ENCODE data around the gene RAB4A. TPM values are rescaled to one million over a fixed set of nuclear protein-coding genes. Genes with fewer than 3 reads are reported as not detected.

The RAB4A gene, protein sequence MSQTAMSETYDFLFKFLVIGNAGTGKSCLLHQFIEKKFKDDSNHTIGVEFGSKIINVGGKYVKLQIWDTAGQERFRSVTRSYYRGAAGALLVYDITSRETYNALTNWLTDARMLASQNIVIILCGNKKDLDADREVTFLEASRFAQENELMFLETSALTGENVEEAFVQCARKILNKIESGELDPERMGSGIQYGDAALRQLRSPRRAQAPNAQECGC
- total RNA-seq (10 to 100 TPM; 27.2 to 30.2 TPM), polyA plus RNA-seq (ENCODE audit: insufficient read depth, low read depth, low replicate concordance) (55.1 TPM)
- long read RNA-seq, donor 1, transcript RAB4A-201 (8 exons, 2,966 nt) = major isoform, 20 of 22 reads
- long read RNA-seq, donor 1, partial matches to known transcripts = 0 of 22 reads
- long read RNA-seq, donor 1, other reads (novel, unspliced or antisense) = 0 of 22 reads
- long read RNA-seq, donor 2, transcript RAB4A-201 (8 exons, 2,966 nt) = major isoform, 17 of 17 reads
- long read RNA-seq, donor 2, partial matches to known transcripts = 0 of 17 reads
- long read RNA-seq, donor 2, other reads (novel, unspliced or antisense) = 0 of 17 reads

DNA sequence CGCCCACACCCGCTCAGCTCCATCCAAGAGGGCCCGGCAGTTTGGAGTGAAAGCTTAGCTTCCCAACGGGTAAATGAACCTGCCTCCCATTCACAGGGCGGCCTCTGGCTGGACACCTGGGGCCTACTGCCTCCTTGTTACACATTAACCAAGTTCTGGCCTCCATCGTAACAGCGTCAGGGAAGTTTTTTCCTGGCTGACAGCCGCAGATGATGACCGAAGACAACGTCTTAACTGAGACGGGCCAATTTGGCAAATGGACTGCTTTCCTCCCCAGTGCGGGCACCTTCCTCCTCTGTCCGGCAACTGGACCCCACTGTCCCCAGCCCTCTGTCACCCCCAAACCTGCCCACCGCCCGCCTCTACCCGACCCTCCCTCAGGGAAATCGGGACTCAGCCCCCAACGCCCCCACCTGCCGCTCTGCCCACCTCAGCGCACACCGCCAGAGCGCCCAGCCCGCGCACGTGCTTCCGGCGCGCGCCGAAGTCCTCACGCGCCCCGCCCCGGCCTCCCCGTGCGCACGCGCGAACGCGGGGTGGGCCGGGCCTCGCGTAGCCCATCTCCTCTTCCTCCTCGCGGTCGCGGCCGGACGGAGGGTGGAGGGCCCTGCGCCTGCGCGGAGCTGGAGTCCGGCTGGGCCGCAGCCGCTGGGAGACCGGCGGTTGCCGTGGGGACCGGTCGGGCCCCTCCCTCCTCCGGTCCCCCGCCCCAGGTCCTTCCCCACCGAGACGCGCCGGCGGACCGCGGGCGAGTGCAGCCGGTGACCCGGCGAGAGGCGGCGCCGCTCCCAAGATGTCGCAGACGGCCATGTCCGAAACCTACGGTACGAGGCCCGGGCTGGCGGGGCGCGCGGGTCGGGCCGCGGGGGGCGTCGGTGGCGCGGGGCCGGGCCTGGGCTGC lies at the start of gene RAB4A:
TSS of gene RAB4A (plus strand) at position 565 of the 901 bp plus-strand sequence. CDS start at position 794, 229 bp downstream.
- Histone ChIP-seq H3K4me1 (peaks cover 21% of the 10 kb centered on the region), H3K4me3 (peak within 1 kb of the TSS; percentile 71 to 82), H3K27me3 (no peaks in the 10 kb centered on the region), H3K36me3 (ENCODE audit: low read depth, missing control alignments) (no peaks in the 10 kb centered on the region), H3K9me3 (no peaks in the 10 kb centered on the region), H3K27ac (peak within 1 kb of the TSS; percentile 56 to 80)
- 14 to 27% methylated on average over 31 to 32 of the region's 95 CpGs for WGBS, 2 donors
- no peak for TF ChIP-seq POLR2A (IDR thresholded peaks at IDR 0.05)
- TF ChIP-seq, protein P1, sequence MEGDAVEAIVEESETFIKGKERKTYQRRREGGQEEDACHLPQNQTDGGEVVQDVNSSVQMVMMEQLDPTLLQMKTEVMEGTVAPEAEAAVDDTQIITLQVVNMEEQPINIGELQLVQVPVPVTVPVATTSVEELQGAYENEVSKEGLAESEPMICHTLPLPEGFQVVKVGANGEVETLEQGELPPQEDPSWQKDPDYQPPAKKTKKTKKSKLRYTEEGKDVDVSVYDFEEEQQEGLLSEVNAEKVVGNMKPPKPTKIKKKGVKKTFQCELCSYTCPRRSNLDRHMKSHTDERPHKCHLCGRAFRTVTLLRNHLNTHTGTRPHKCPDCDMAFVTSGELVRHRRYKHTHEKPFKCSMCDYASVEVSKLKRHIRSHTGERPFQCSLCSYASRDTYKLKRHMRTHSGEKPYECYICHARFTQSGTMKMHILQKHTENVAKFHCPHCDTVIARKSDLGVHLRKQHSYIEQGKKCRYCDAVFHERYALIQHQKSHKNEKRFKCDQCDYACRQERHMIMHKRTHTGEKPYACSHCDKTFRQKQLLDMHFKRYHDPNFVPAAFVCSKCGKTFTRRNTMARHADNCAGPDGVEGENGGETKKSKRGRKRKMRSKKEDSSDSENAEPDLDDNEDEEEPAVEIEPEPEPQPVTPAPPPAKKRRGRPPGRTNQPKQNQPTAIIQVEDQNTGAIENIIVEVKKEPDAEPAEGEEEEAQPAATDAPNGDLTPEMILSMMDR (IDR thresholded peaks at IDR 0.05) = no peak
- peak; percentile 86 for DNase-seq
- intact Hi-C loops (cut with DNase I; ENCODE audit: low total_unique reads) = no loop called here

DNA sequence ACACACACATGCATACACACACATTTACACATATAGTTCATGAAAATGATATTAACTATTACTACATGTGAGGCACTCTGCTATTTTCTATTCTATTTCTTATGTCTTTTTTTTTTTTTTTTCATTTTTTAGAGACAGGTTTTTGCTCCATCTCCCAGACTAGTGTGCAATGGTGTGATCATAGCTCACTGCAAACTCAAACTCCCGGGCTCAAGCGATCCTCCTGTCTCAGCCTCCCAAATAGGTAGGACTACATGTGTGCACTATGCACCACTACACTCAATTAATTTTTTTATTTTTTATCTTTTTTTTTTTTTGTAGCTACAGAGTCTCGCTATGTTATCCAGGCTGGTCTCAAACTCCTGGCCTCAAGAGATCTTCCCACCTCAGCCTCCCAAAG lies 48.8 kb upstream of the RAB4A start:
- no peak for DNase-seq
- no peak overlapping the region for H3K4me3 ChIP-seq
- no peak overlapping the region for H3K27ac ChIP-seq
- no peaks in the 10 kb centered on the region for H3K9me3 ChIP-seq
- no peaks in the 10 kb centered on the region for H3K36me3 ChIP-seq (ENCODE audit: low read depth, missing control alignments)
- peaks cover 8% of the 10 kb centered on the region for H3K4me1 ChIP-seq
- intact Hi-C loops (cut with DNase I; ENCODE audit: low total_unique reads) = loop anchor here (10.0 kb wide), 1 partner anchor 487 kb away; the partner anchor contains the start of gene RHOU
- TF ChIP-seq, protein P1 (IDR thresholded peaks at IDR 0.05) = no peak
- no peak for TF ChIP-seq POLR2A (IDR thresholded peaks at IDR 0.05)
- 95 to 100% methylated on average over 3 of the region's 3 CpGs for WGBS, 2 donors
- H3K27me3 ChIP-seq = no peaks in the 10 kb centered on the region

DNA sequence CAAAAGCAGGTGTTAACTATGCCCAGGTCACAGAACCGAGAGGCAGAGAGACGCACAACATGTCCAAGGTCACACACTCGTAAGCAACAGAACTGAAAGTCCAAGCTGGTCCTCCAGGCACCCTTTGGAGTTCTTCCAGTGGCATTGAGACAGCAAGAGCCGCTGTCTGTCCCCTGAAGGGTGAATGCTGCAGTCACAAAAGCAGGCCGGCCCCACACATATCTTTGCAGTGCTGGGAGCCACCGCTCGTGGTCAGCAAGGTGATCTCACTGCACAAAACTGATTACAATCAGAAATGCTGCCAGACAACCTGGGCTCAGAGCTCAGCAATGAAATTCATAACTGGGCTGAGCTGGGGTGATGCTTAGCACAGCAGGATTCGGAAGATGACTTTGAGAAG lies 47.4 kb upstream of the RAB4A start:
- H3K36me3 ChIP-seq (ENCODE audit: low read depth, missing control alignments) = no peaks in the 10 kb centered on the region
- H3K4me3 ChIP-seq = no peak overlapping the region
- H3K27ac ChIP-seq = no peak overlapping the region
- intact Hi-C loops (cut with DNase I; ENCODE audit: low total_unique reads) = loop anchor here (10.0 kb wide), 1 partner anchor 489 kb away; the partner anchor contains the start of gene RHOU
- H3K9me3 ChIP-seq = no peaks in the 10 kb centered on the region
- 57 to 79% methylated on average over 8 of the region's 8 CpGs for WGBS, 2 donors
- TF ChIP-seq POLR2A (IDR thresholded peaks at IDR 0.05) = no peak
- TF ChIP-seq, protein P1 (IDR thresholded peaks at IDR 0.05) = no peak
- DNase-seq = no peak
- H3K27me3 ChIP-seq = no peaks in the 10 kb centered on the region
- peaks cover 10% of the 10 kb centered on the region for H3K4me1 ChIP-seq

DNA sequence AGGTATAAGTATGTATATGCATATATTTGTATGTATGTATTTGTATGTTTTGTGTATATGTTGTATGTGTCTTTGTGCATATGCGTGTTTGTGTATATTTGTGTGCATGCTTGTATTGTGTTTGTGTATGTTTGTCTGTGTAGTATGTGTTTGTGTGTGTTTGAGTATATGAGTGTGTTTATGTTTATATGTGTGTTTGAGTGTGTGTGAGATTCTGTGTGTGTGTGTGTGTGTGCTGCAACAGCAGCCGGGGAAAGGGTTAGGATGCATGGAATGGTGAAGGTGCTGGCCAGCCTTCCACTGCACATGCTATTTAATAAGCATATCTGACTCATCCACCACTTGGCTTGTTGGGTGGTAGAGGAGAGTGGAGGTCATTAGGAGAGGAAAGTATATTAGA lies 46.6 kb upstream of the RAB4A start:
- 74 to 83% methylated on average over 2 of the region's 2 CpGs for WGBS, 2 donors
- H3K27ac ChIP-seq = no peak overlapping the region
- intact Hi-C loops (cut with DNase I; ENCODE audit: low total_unique reads) = loop anchor here (10.0 kb wide), 1 partner anchor 490 kb away; the partner anchor contains the start of gene RHOU
- TF ChIP-seq, protein P1 (IDR thresholded peaks at IDR 0.05) = no peak
- TF ChIP-seq POLR2A (IDR thresholded peaks at IDR 0.05) = no peak
- no peak overlapping the region for H3K4me3 ChIP-seq
- H3K36me3 ChIP-seq (ENCODE audit: low read depth, missing control alignments) = no peaks in the 10 kb centered on the region
- H3K9me3 ChIP-seq = no peaks in the 10 kb centered on the region
- no peak for DNase-seq
- peaks cover 16% of the 10 kb centered on the region for H3K4me1 ChIP-seq
- H3K27me3 ChIP-seq = no peaks in the 10 kb centered on the region
